K562 (cell line): ENCODE measurements around the gene SHANK1. TPM values are rescaled to one million over a fixed set of nuclear protein-coding genes. Genes with fewer than 3 reads are reported as not detected.

Experiments used
- ARID1B ChIP-seq: fragments of 450-650 bp; IDR thresholded peaks from 2 replicates; pipeline ENCODE4 v1.6.1; 2016; ENCODE audit warnings: antibody characterized with exemption, mild to moderate bottlenecking, inconsistent platforms
- CREB3 ChIP-seq: fragments of 450-650 bp; conservative IDR thresholded peaks from 2 replicates; pipeline ENCODE4 v1.6.1; 2016; ENCODE audit warnings: missing genetic modification characterization, low read depth, mild to moderate bottlenecking, missing compliant biosample characterization, moderate library complexity
- CREBBP ChIP-seq: IDR thresholded peaks from one replicate; pipeline ENCODE4 v1.6.1; 2012; ENCODE audit warnings: low read depth, mild to moderate bottlenecking, control low read depth, inconsistent platforms, low read length
- E2F5 ChIP-seq: sonication (generic); formaldehyde crosslinking; IDR thresholded peaks from 2 replicates; pipeline ENCODE4 v1.8.0; 2022; ENCODE audit warnings: mild to moderate bottlenecking, missing genetic modification reagents
- EP400 ChIP-seq: fragments of 450-650 bp; IDR thresholded peaks from 2 replicates; pipeline ENCODE4 v1.6.1; 2017; ENCODE audit warnings: antibody characterized with exemption, mild to moderate bottlenecking, moderate library complexity
- GTF2E2 ChIP-seq: fragments of 200-800 bp; sonication (Bioruptor generic); IDR thresholded peaks from 2 replicates; pipeline ENCODE4 v1.6.1; 2016; ENCODE audit warnings: missing genetic modification characterization, missing compliant biosample characterization
- HNRNPLL ChIP-seq: fragments of 200-400 bp; formaldehyde crosslinking; IDR thresholded peaks from 2 replicates; pipeline ENCODE4 v1.6.1; 2017; ENCODE audit warnings: low read length, low read depth, mild to moderate bottlenecking; ENCODE audit not compliant: poor library complexity, severe bottlenecking
- ILK ChIP-seq: fragments of 450-650 bp; IDR thresholded peaks from 2 replicates; pipeline ENCODE4 v1.6.1; 2016; ENCODE audit warnings: missing genetic modification characterization, low read depth, mild to moderate bottlenecking, missing compliant biosample characterization, moderate library complexity, borderline replicate concordance
- IRF1 ChIP-seq: sonication (generic); formaldehyde crosslinking; IDR thresholded peaks from 2 replicates; pipeline ENCODE4 v1.8.0; 2022; ENCODE audit warnings: missing genetic modification reagents, mild to moderate bottlenecking, borderline replicate concordance
- L3MBTL2 ChIP-seq: fragments of 450-650 bp; IDR thresholded peaks from 2 replicates; pipeline ENCODE4 v1.6.1; 2016; ENCODE audit warnings: mild to moderate bottlenecking, moderate library complexity
- LEF1 ChIP-seq: fragments of 450-650 bp; IDR thresholded peaks from 2 replicates; pipeline ENCODE4 v1.6.1; 2016; ENCODE audit warnings: mild to moderate bottlenecking
- MAFF ChIP-seq: IDR thresholded peaks from 2 replicates; pipeline ENCODE4 v1.6.1; 2012; ENCODE audit warnings: low read length, improper control_type of control experiment
- MTA1 ChIP-seq: fragments of 450-650 bp; IDR thresholded peaks from 2 replicates; pipeline ENCODE4 v1.6.1; 2017; ENCODE audit warnings: borderline replicate concordance
- MXI1 ChIP-seq: IDR thresholded peaks from 2 replicates; pipeline ENCODE4 v1.6.1; 2011; ENCODE audit warnings: low read depth, mild to moderate bottlenecking, improper control_type of control experiment, low read length
- NCOA1 ChIP-seq: fragments of 450-650 bp; IDR thresholded peaks from 2 replicates; pipeline ENCODE4 v1.6.1; 2016; ENCODE audit warnings: low read depth
- NFXL1 ChIP-seq: fragments of 450-650 bp; formaldehyde crosslinking; IDR thresholded peaks from 2 replicates; pipeline ENCODE4 v1.4.0; 2021; ENCODE audit warnings: mild to moderate bottlenecking
- NR3C1 ChIP-seq: sonication (generic); formaldehyde crosslinking; IDR thresholded peaks from 2 replicates; pipeline ENCODE4 v1.8.1; 2022; ENCODE audit warnings: missing genetic modification reagents
- RHOXF2B ChIP-seq: fragments of 250-450 bp; sonication (Bioruptor Pico); conservative IDR thresholded peaks from 2 replicates; pipeline ENCODE4 v1.5.1; 2021
- SMAD2 ChIP-seq: fragments of 150-350 bp; IDR thresholded peaks from 2 replicates; pipeline ENCODE4 v1.6.1; 2014; ENCODE audit warnings: low read depth, mild to moderate bottlenecking, low read length
- SNIP1 ChIP-seq: fragments of 450-650 bp; IDR thresholded peaks from 2 replicates; pipeline ENCODE4 v1.7.1; 2017; ENCODE audit warnings: low read depth, mild to moderate bottlenecking
- TAF7 ChIP-seq: fragments of 450-650 bp; IDR thresholded peaks from 2 replicates; pipeline ENCODE4 v1.6.1; 2016; ENCODE audit warnings: missing genetic modification characterization, missing compliant biosample characterization
- TCF15 ChIP-seq: fragments of 250-450 bp; sonication (Bioruptor Pico); IDR thresholded peaks from 2 replicates; pipeline ENCODE4 v1.8.0; 2022; ENCODE audit warnings: moderate library complexity, mild to moderate bottlenecking, inconsistent platforms
- TFAM ChIP-seq: fragments of 250-450 bp; sonication (Bioruptor Pico); conservative IDR thresholded peaks from 2 replicates; pipeline ENCODE4 v1.5.0; 2021; ENCODE audit warnings: mild to moderate bottlenecking, moderate library complexity
- TGIF2 ChIP-seq: sonication (generic); formaldehyde crosslinking; IDR thresholded peaks from 2 replicates; pipeline ENCODE4 v1.8.1; 2022; ENCODE audit warnings: mild to moderate bottlenecking, missing genetic modification reagents, moderate library complexity
- TSC22D4 ChIP-seq: fragments of 450-650 bp; IDR thresholded peaks from 2 replicates; pipeline ENCODE4 v1.6.1; 2016; ENCODE audit warnings: missing genetic modification characterization, missing biosample characterization, control low read depth
- ZNF121 ChIP-seq: sonication (generic); formaldehyde crosslinking; conservative IDR thresholded peaks from 2 replicates; pipeline ENCODE4 v1.8.0; 2022; ENCODE audit warnings: missing genetic modification reagents
- ZNF431 ChIP-seq: sonication (generic); formaldehyde crosslinking; IDR thresholded peaks from 2 replicates; pipeline ENCODE4 v1.8.0; 2022; ENCODE audit warnings: mild to moderate bottlenecking, missing genetic modification reagents
- ZNF583 ChIP-seq: fragments of 250-450 bp; sonication (Bioruptor Pico); IDR thresholded peaks from 2 replicates; pipeline ENCODE4 v1.4.0; 2020
- ZNF695 ChIP-seq: fragments of 450-650 bp; formaldehyde crosslinking; IDR thresholded peaks from 2 replicates; pipeline ENCODE4 v1.4.0; 2020; ENCODE audit warnings: mild to moderate bottlenecking, moderate library complexity
- polyA plus RNA-seq, 8 experiments: library from polyadenylated mRNA; depleted of rRNA in 4 of 8; stranded (reverse) in 5 of 8; unstranded in 3 of 8; fragments of >200 nt; fragmentation: Nextera tagmentation in 2 of 8; fragmentation: Illumina TruSeq in 1 of 8; extraction: Ambion mirVana in 2 of 8; extraction: Trizol in 1 of 8; gene quantifications; 2 replicates each; pipeline versions ENCODE4 v1.2.1 to v1.2.3, GENCODE V29; 2011 to 2014; ENCODE audit warnings: inconsistent platforms in 1 of 8, missing spikeins in 1 of 8
- total RNA-seq, 7 experiments: library from RNA; depleted of rRNA in 6 of 7; stranded (reverse); fragments of >200 nt in 6 of 7; fragmentation: Illumina TruSeq in 2 of 7; extraction: Trizol in 2 of 7; gene quantifications; 2 replicates each; pipeline versions ENCODE4 v1.2.1 to v1.2.3, GENCODE V29; 2011 to 2021; ENCODE audit warnings: low replicate concordance in 1 of 7

SHANK1 gene
- total and polyA plus RNA-seq, 9 of the 15 experiments (the other 6 are each of a cell fraction or from before 2014, with no cell fraction given): 0.33 to 1.3 (median 0.55) TPM; not detected in 2

- TF ChIP-seq TGIF2 (CRISPR knock-in tag): no peak; the same call in 1 of the 2 replicates
- no peak for TF ChIP-seq TFAM
- TF ChIP-seq ARID1B: peak; percentile 64
- TF ChIP-seq EP400: peak; percentile 55
- no peak for TF ChIP-seq ILK
- no peak for TF ChIP-seq ZNF583 (CRISPR knock-in tag)
- TF ChIP-seq SMAD2: no peak
- no peak; the same call in 1 of the 2 replicates for TF ChIP-seq GTF2E2 (tag)
- peak; percentile 41; the same call in 1 of the 2 replicates for TF ChIP-seq SNIP1
- TF ChIP-seq TSC22D4 (tag): no peak
- TF ChIP-seq MXI1: no peak
- TF ChIP-seq NFXL1 (CRISPR knock-in tag): no peak
- no peak for TF ChIP-seq CREBBP
- no peak for TF ChIP-seq TCF15 (CRISPR knock-in tag)
- TF ChIP-seq IRF1 (CRISPR knock-in tag): no peak
- TF ChIP-seq ZNF431 (CRISPR knock-in tag): no peak
- TF ChIP-seq LEF1: no peak
- TF ChIP-seq MAFF: no peak
- no peak for TF ChIP-seq ZNF121 (CRISPR knock-in tag)
- no peak for TF ChIP-seq CREB3 (tag)
- peak; percentile 88 for TF ChIP-seq E2F5 (CRISPR knock-in tag)
- peak; percentile 57; the same call in 1 of the 2 replicates for TF ChIP-seq RHOXF2B (CRISPR knock-in tag)
- TF ChIP-seq L3MBTL2: peak; percentile 95
- peak; percentile 91 for TF ChIP-seq TAF7 (tag)
- no peak for TF ChIP-seq ZNF695 (CRISPR knock-in tag)
- TF ChIP-seq NCOA1: no peak; the same call in 1 of the 2 replicates
- no peak for TF ChIP-seq NR3C1
- no peak; the same call in 1 of the 2 replicates for TF ChIP-seq MTA1
- TF ChIP-seq HNRNPLL: peak; percentile 88
These were observed 60.9 kb downstream of the SHANK1 start (continued) for GRCh38 chr19:50658441-50659317.
